Midbrain (tissue), 1 donor: ENCODE data around the gene SPRR4.
"Not testable (repeated sequence)": the region's sequence is repeated elsewhere in the genome, so short reads cannot be mapped to it uniquely, and the experiment has no call there.

Source experiments
- DNase-seq: peaks from one replicate; lab custom pipeline; 2025; lab: John Stamatoyannopoulos, UW

SPRR4 gene

DNA sequence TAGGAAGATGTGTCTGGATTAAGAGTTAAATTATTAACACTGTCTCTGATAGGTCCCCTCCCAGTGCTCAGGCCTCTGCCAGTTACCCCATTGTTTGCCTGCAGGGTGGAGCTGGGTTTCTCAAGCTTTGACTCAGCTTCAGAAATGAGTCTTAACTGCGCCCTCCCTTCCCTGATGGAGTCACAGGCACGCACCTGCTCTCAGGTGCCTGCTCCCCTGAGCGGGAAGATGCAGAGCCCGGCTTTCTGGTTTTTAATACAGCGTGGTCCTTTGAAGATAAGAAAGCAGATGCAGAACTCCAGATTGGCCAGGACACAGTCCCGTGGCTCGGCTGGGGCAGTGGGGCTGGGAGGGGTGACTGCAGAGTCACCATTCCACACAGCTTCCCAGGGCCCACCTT is 3.2 kb upstream of the SPRR4 start:
- DNase-seq = no peak

DNA sequence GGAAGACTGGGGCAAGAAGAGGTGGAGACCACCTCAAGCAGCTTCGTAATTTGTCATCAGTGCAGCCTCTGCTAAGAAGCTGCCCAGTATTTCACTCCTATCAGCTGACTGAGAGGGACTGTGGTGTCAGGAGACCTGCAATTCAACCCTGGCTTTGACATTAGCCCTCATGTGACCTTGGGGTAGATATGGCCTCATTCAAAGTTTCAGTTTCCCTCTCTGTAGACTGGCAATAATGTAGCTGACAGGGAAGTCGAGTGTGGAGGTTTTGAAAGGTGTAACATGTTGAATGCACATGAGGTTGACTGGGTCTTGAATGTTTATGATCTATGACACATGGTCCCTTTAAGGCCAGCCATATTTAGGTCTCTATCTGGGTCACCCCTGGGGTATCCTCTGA is 2.2 kb upstream of the SPRR4 start:
- no peak for DNase-seq

DNA sequence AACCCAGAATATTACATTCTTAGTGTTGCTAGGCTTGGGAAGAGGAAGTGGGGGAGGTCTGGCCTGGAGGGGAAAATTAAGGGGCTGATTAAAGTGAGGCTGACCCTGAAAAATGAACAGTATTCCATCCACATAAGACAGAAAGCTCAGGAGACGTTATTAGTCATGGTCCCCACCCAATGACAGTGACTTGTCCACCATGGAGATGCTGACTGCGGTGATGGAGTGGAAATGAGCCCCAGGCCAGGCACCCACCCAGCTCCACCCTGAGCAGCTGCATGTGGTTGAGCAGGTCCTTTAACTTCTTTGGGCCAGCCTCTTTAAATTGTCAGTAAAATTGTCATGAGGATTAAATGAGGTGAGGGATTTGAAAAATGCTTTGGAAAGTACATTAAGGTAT is 1.4 kb upstream of the SPRR4 start:
- no peak for DNase-seq

DNA sequence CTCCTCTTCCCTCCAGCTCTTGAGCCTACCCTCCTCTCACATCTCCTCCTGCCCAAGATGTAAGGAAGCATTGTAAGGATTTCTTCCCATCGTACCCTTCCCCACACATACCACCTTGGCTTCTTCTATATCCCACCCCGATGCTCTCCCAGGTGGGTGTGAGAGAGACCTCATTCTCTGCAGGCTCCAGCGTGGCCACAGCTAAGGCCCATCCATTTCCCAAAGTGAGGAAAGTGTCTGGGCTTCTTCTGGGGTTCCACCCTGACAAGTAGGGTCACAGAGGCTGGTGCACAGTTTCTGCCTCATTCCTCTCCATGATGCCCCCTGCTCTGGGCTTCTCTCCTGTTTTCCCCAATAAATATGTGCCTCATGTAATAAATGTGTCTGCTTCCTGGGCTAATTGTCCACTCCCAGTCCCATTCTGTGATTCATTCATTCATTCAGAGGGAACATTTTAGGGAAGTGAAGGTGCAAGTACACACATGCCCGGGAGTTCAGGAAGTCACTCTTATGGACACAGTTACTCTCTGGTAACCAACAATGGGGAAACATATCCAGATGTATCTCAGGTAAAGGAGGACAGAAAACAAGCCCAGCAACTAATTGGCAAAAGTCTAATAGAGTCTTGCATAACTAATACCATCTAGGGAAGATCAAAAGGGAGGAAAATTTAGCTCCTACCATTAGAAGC is 1.9 kb downstream of the SPRR4 start:
- no peak for DNase-seq

DNA sequence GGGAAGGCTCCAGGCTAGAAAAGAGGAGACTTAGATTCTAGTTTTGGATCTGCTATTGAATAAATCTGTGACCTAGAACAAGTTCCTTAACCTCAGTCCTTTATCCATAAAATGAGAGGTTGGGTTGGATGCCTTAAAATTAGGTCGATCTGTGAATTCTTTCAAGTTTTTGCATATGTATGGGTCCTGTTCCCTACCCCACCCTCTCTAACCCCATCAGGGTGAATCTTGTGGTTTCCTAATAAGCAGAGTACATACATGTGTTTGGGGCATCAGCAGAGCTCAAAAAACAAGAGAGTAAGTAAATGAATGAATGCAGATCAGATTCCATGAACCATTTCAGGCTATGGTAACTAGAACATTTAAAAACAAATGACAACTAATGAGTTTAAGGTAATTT is 6.2 kb downstream of the SPRR4 start:
- no peak for DNase-seq

DNA sequence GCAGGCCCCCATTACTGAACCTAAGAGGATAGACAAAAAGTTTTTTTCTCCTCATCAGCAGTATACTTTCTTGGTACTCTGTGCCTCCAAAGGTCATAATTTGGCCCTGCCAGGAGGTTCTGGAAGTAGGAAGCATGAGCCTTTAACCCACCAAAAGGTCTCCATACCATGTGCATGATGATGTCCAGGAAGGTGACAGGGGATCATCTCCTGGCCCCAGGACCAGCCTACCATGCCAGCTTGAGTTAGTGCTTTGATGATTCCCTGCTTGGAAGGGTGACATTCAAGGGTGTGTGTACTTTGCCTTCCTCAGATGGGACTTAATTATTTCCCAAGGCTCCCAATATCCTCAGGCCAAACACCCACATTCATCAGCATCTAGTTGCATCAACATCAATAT is 7.2 kb downstream of the SPRR4 start:
- no peak for DNase-seq

DNA sequence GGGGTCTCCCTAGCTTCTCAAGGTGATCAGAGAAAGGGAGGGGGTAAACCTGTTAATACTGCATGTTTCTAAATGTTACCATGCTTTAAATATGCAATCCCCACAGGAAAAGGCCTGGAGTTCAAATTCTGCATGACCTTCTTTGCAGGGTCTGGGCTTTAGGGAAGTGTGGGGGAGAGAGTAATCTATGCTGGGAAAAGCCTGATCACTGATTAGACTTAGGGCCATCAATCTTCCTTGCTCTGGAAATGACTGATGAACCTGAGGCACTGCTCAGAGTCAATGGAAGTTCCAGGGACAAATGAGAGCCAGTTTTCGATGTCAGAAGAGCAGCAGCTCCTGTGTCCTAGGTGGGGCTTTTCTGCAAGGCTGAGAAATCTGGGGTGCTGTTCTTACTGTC is 10.2 kb downstream of the SPRR4 start:
- no peak for DNase-seq

DNA sequence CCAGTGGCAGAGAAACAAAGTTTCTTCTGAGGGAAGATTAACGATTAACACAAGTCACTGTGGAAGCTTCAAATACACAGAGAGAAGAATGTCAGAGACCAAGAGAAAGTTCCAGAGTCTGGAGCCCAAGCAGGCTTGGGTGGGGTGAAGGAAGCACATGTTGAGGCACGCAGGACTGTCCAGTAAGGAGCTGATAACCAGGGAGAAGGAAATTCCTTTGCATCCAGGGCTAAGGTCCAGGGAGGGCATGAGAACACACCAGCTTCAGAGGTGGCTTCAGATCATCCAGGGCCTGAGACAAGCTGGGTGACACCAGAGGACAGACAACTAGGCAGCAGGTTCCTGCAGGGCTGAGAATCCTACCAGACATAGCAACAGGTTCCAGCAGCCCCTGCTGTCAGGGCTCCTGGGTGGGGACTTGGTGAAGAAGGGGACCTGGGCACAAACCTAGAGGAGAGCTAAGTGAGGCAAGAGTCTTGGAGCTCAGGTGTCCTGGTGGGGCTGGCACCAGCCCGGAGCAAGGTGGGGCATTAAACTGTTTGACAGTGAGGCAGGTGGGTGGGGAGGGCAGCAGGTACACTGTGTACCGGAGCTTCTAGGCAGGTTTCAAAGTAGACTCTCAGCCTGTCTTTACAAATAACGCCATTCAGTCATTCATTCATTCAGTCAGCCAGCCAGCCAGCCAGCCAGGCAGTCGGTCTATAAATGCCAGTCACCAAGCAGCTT is 10.9 kb downstream of the SPRR4 start:
- no peak for DNase-seq

DNA sequence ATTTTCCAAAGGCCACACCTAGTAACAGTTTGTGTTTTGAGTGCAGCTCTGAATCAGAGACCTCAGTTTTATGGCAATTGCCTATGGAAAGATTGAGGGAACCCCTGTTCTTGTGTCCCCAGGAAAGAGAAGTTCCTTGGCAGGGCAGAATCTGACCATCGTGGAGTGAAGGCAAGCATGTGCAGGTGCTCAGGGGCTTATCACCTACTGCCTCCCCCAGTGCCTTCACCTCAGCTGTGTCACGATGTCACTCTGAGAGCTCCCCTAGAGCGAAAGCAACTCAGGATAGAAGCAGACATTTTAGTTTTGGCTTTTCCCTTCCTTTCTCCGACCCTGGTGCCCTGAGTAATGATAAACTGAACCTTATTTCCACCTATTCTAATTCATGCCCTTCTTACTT is 11.6 kb downstream of the SPRR4 start:
- DNase-seq = no peak

DNA sequence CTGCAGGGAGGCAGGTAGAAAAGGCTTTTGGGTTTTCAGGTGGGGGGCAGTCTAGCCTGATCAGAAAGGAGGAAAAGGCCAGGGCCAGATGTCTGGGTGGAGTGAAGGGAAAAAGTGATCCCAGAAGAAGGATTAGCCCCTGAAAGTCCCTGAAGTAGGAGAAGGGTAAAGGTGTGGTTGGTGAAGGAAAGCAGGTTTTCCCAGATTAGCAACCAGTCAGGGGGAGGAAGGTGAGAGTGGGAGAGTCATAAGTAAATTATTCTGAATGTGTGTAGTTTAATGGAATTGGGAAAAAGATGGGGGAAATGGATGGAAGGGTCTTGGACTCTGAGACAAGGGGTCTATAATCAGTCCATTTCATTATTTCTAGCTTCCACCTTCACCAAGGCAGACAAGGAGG is 12.8 kb downstream of the SPRR4 start:
- DNase-seq = no peak

DNA sequence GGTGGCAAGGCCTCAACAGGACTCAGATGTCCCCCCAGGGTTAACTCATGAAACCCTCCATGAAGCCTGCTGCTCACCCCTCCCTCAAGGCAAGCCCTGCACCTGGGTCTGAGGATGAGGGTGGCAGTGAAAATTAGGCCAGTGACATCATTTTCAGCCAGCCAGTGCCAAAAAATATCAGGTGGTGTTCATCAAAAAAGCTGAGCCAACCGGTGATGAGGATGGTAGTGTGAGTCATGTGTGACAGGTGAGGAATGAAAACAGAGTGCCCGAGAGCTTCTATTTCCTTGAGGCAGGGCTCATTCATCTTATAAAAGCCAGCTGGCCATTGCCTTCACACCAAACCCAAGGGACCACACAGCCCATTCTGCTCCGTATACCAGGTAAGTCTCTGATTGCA is 13.3 kb downstream of the SPRR4 start, which contains the start of gene SPRR1A:
TSS of gene SPRR1A (plus strand) at position 339 of the 400 bp plus-strand sequence. CDS start 1,150 bp downstream, outside the sequence.
- no peak for DNase-seq

DNA sequence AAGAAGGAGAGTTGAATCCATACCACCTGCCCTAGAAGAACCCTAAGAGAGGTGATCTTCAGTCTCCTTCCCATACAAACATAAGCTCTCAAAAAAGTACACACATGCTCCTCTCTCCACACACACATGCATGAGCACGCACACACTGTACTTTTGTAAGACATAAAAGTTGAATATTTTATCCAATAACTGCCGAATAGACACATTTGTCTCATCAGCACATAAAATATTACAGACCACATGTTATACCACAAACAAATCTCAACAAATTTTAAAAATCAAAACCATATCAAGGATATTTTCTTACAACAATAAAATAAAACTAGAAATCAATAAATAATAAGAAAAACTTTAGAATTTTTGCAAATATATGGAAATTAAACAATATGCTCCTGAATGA is 16.1 kb downstream of the SPRR4 start:
- DNase-seq = no peak

DNA sequence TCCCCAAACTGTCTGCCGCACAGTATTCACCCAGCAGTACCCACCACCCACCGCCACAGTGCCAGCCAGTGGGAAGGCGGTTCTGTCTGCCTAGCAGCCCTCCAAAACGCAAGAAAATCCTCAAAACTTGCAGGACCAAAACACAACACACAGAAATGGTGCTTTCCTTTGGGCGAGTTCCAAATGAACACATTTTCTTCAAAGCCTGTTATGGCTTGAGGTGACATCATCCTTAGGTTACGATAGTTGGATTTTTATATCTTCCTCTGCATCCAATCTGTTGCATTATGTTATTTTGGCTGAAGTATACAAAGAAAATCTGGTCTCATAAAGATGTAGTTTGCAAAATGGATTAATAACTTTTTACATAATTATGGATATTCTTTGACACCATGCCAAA is 22.7 kb downstream of the SPRR4 start:
- no peak for DNase-seq

DNA sequence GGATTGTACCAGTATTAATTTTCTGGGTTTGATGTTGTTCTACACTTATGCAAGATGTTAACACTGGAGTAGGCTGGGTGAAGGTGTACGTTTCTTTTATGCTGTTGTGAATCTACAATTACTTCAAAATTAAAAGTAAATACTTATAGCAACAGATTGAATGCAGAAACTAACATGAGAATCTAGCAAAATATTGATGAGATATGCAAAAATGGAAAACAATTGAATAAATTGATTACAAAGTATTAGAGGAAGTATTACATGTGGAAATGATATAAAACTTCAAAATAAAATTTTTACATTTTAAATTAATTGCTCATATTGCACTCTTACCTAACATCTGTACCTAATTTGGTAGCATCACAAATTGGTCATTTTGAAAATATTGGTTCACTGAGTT is 25.4 kb downstream of the SPRR4 start:
- DNase-seq = no peak

DNA sequence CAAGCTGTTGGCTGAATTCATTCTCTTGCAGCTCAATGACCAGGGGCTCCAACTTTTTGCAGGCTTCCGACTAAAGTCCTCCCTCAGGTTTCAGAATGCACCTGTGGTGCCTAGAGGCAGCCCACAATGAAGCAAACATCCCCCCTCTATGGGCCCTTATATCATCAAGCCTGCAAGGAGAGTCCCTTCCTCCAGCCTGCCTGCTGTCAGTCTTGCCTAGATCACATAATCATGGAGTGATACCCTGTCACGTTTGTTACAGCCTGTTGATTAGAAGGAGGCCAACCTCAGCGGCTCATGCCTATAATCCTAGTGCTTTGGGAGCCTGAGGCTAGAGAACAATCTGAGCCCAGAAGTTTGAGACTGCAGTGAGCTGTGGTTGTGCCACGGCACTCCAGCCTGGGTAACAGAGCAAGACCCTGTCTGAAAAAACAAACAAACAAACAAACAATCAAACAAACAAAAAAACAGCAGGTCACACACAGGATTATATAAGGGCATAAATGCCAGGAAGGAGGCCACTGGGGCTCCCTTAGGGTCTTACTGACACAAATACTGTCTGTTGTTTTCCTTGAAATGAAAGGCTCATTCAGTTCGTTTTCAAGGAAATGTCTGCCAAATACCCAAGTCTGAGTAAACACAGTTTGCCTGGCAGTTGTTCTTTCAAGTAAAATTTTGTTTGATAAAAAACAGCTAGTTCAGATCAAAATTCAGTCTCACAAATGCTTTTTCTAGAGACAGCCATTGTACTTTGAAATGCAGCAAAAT is 26.4 kb downstream of the SPRR4 start:
- DNase-seq = peak; percentile 44

DNA sequence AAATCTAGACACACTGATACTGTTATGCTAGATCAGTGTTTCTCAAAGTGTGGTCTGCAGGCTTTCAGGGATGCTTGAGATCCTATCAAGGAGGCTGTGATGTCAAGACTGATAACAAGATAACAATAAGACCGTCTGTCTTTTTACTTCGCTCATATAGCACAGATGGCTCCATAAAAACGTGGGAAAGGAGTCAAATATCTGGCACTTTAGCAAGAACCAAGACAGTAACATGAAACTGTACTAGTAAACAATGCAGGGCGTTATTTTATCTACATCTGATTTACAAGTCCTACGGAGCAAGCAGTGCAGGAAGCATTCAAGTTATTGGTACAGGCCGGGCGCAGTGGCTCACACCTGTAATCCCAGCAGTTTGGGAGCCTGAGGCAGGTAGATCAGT is 27.5 kb downstream of the SPRR4 start:
- DNase-seq = no peak

DNA sequence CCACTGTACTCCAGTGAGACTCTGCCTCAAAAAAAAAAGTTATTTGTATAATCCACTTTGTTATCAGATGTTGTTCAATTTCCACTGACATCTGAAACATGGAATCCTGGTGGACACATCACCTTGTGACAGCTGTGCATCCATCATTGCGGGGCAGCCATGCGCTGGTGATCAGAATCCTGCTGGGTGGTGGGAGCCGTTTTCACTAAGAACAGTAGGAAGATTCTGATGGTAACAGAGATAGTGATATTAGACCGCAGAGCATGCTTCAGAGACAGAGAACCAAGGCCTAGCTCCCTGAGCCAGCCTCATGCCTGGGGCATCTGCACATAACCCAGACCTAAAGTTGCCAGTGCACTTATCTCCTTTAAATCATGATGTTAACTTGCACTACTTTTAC is 28.0 kb downstream of the SPRR4 start:
- no peak for DNase-seq

DNA sequence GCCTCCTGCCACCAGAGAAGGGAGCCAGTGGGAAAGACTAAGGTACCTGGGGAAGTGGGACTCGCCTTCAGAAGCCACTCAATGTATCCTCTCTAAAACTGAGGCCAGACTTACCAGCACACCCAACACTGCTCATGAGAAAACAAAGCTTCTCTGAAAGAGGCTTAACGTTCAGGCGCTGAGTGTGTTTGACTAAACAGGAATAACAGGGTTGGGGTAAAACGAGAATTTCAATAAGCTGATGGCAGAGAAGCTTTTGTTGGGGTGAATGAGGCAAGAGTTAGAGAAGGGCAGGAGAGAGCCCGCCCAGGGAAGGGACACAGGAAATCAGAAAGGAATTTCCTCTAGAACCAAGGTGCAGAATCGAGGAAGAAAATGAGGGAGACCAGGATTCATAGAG is 29.4 kb downstream of the SPRR4 start:
- DNase-seq = no peak

DNA sequence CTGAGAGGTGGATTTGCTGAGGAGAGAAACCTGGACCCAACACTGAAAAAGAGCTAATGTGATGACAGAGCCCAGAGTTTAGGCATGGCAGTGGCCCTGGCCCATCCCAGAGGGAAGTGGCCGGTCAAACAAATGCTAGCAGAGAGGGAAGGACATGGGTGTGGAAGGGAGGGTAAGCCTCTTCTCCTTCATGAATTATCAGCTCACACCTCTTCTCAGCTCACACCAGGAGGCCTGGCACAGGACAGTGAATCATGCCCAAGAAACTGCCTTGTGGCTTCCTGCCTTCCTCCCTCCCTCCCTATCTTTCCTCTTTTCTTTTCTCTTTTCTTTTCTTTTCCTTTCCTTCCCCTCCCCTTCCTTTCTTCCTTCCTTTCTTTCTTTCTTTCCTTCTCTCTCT is 29.8 kb downstream of the SPRR4 start:
- no peak for DNase-seq

DNA sequence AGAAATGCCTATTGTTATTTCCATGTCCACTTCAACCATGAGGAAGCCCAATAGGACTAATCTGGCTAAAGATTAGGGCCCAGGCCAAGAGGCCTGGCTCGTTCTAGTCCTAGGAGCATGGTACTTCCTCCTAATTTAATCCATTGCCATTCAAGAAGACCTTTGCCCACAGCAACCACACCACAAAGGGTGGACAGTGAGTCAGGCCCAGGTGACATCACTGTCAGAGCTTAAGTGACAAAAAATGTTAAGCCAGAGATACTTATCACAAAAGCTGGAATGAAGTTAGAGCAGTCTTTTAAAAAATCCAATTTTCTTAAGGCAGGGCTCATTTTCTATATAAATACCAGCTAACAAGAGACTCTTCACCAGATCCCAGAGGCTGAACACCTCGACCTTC is 30.9 kb downstream of the SPRR4 start, which contains the start of gene SPRR3:
TSS of gene SPRR3 (plus strand) at position 368 of the 400 bp plus-strand sequence. CDS start 1,272 bp downstream, outside the sequence.
- no peak for DNase-seq

DNA sequence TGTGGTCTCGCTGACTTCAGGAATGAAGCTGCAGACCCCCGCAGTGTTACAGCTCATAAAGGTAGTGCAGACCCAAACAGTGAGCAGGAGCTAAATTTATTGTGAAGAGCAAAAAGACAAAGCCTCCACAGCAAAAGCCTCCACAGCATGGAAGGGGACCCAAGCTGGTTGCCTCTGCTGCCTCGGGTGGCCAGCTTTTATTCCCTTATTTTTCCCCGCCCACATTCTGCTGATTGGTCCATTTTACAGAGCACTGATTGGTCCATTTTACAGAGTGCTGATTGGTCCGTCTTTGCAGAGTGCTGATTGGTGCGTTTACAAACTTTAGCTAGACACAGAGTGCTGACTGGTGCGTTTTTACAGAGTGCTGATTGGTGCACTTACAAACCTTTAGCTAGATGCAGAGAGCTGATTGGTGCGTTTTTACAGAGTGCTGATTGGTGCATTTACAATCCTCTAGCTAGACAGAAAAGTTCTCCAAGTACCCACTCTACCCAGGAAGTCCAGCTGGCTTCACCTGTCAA is 40.8 kb downstream of the SPRR4 start:
- DNase-seq = not testable (repeated sequence)

DNA sequence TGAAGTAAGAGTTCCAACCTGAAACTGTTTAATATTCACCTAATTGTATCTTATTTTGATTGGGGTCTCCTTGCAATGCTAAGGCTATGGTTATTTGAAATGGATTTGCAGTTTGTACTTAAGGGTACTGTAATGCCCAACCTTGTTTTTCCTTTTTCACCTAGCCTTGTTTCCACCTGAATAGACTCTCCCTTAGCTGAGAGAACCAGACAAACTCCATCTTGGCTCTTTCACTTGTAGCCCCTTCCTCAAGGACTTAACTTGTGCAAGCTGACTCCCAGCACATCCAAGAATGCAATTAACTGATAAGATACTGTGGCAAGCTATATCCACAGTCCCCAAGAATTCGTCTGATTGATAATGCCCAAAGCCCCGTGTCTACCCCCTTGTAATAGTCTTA is 51.4 kb downstream of the SPRR4 start:
- not testable (repeated sequence) for DNase-seq
